Measurements from ENCODE around the gene WDR27. TPM values are rescaled to one million over a fixed set of nuclear protein-coding genes. Genes with fewer than 3 reads are reported as not detected.
A peak's percentile ranks its signal among the peaks of the same experiment; 100 is the strongest.

WDR27 gene
- total RNA-seq, 2 donors from 2014 or later: 17.8 to 53.1 TPM

- Histone ChIP-seq H3K9me3 (no peaks in the 10 kb centered on the region), H3K4me1 (replicated peaks) (peaks cover 4% of the 10 kb centered on the region), H3K27me3 (replicated peaks; ENCODE audit: insufficient read depth) (no peaks in the 10 kb centered on the region), H3K36me3 (no peaks in the 10 kb centered on the region), H3K27ac (no peak overlapping the region), H3K4me3 (no peak overlapping the region)
- no peak for TF ChIP-seq POLR2AphosphoS5 (IDR thresholded peaks at IDR 0.05)
- TF ChIP-seq POLR2A (IDR thresholded peaks at IDR 0.05): no peak
- TF ChIP-seq CTCF (IDR thresholded peaks at IDR 0.05): no peak
- intact Hi-C loops (cut with DNase I): no loop called here
- 98% methylated on average over 6 of the region's 6 CpGs for WGBS
- DNase-seq (ENCODE audit: low spot score): no peak
These were observed 168.4 kb downstream of the WDR27 start for GRCh38 chr6:169533301-169534038.

- H3K36me3 ChIP-seq: no peaks in the 10 kb centered on the region
- no peak for DNase-seq (ENCODE audit: low spot score)
- H3K4me1 ChIP-seq (replicated peaks): peaks cover 4% of the 10 kb centered on the region
- no peaks in the 10 kb centered on the region for H3K9me3 ChIP-seq
- TF ChIP-seq CTCF (IDR thresholded peaks at IDR 0.05) (no peak), POLR2A (IDR thresholded peaks at IDR 0.05) (no peak), POLR2AphosphoS5 (IDR thresholded peaks at IDR 0.05) (no peak)
- H3K27me3 ChIP-seq (replicated peaks; ENCODE audit: insufficient read depth): no peaks in the 10 kb centered on the region
- peak overlapping the region; percentile 7 to 16 for H3K27ac ChIP-seq
- H3K4me3 ChIP-seq: no peak overlapping the region
- WGBS: 93% methylated on average over 1 of the region's 1 CpG
- intact Hi-C loops (cut with DNase I): no loop called here
These were observed 171.1 kb downstream of the WDR27 start for GRCh38 chr6:169530752-169531123.

- peak; percentile 55 for DNase-seq (ENCODE audit: low spot score)
- H3K36me3 ChIP-seq: no peaks in the 10 kb centered on the region
- peaks cover 4% of the 10 kb centered on the region for H3K4me1 ChIP-seq (replicated peaks)
- no peaks in the 10 kb centered on the region for H3K27me3 ChIP-seq (replicated peaks; ENCODE audit: insufficient read depth)
- 58% methylated on average over 13 of the region's 13 CpGs for WGBS
- TF ChIP-seq CTCF (IDR thresholded peaks at IDR 0.05): no peak
- TF ChIP-seq POLR2AphosphoS5 (IDR thresholded peaks at IDR 0.05): peak; percentile 73
- no peak for TF ChIP-seq POLR2A (IDR thresholded peaks at IDR 0.05)
- intact Hi-C loops (cut with DNase I): no loop called here
- H3K9me3 ChIP-seq: no peaks in the 10 kb centered on the region
- H3K4me3 ChIP-seq: no peak overlapping the region
- H3K27ac ChIP-seq: peak overlapping the region; percentile 7 to 16
These were observed 171.7 kb downstream of the WDR27 start for GRCh38 chr6:169529931-169530751.

GRCh38 chr6:169528755-169529154 lies 173.1 kb downstream of the WDR27 start:
- Histone ChIP-seq H3K9me3 (no peaks in the 10 kb centered on the region), H3K4me3 (no peak overlapping the region), H3K27me3 (replicated peaks; ENCODE audit: insufficient read depth) (no peaks in the 10 kb centered on the region), H3K4me1 (replicated peaks) (peaks cover 4% of the 10 kb centered on the region), H3K36me3 (no peaks in the 10 kb centered on the region), H3K27ac (no peak overlapping the region)
- intact Hi-C loops (cut with DNase I): no loop called here
- TF ChIP-seq POLR2AphosphoS5 (IDR thresholded peaks at IDR 0.05) (no peak), POLR2A (IDR thresholded peaks at IDR 0.05) (no peak), CTCF (IDR thresholded peaks at IDR 0.05) (no peak)
- WGBS: 87% methylated on average over 3 of the region's 3 CpGs
- DNase-seq (ENCODE audit: low spot score): no peak

All from prostate gland (tissue), 2 donors.